K562 treated with DMSO at 1 percent for 24 hours (cell line): Measurements from ENCODE around the gene ASB4. TPM values are rescaled to one million over a fixed set of nuclear protein-coding genes. Genes with fewer than 3 reads are reported as not detected.

Experiments used
- total RNA-seq: library from RNA; unstranded; fragments of 300-600 nt; gene quantifications from 2 replicates; pipeline ENCODE4 v1.2.3, GENCODE V29; 2022; ENCODE audit warnings: low read depth; ENCODE audit not compliant: insufficient read depth

The ASB4 gene
- total RNA-seq, result not detected in 2 replicates

GRCh38 chr7:95485391-95486123, at the start of gene ASB4:
ASB4 (plus strand) TSS chr7:95485943; CDS start chr7:95485972, 29 bp downstream.

Other genes starting within 250 kb of the ASB4 start
- gene PON1, start 161.4 kb upstream of the ASB4 start, total RNA-seq, result not detected in 2 replicates
- not detected in 2 replicates for gene PON3, start 89.6 kb upstream of the ASB4 start, total RNA-seq
- 5.8 and 8.0 TPM in 2 replicates for gene PON2, start 50.9 kb upstream of the ASB4 start, total RNA-seq
- 0.28 and 0.37 TPM in 2 replicates for gene PDK4, start 110.6 kb downstream of the ASB4 start, total RNA-seq